ENCODE results near the gene SCARB2. TPM values are rescaled to one million over a fixed set of nuclear protein-coding genes. Genes with fewer than 3 reads are reported as not detected.

Gene SCARB2
- total RNA-seq, 1 donor from 2014 or later, result 172 TPM

GRCh38 chr4:76212851-76213414 lies 691 bp downstream of the SCARB2 start:
- Histone ChIP-seq H3K36me3 (ENCODE audit: insufficient read depth, low read length) (no peaks in the 10 kb centered on the region), H3K4me3 (ENCODE audit: insufficient read depth, low read depth, low read length) (peak overlapping the region; percentile 84), H3K9me3 (ENCODE audit: insufficient read depth, low read depth, low read length) (no peaks in the 10 kb centered on the region), H4K20me1 (ENCODE audit: insufficient read depth, low read length) (peaks cover 24% of the 10 kb centered on the region), H3K4me2 (ENCODE audit: low read length) (peak overlapping the region; percentile 99), H3K9ac (ENCODE audit: low read length) (peak overlapping the region; percentile 92), H2AFZ (ENCODE audit: low read depth, low read length) (peak overlapping the region; percentile 99), H3K27ac (ENCODE audit: low read depth, low read length) (peak overlapping the region; percentile 84), H3K27me3 (ENCODE audit: insufficient read depth, low read length) (no peaks in the 10 kb centered on the region), H3K79me2 (ENCODE audit: insufficient read depth, low read length) (peaks cover 59% of the 10 kb centered on the region), H3K4me1 (ENCODE audit: insufficient read depth, low read length) (peaks cover 31% of the 10 kb centered on the region)
- Mint-ChIP-seq H3K9me3 (ENCODE audit: unreplicated experiment) (no peaks in the 10 kb centered on the region), H3K27ac (ENCODE audit: unreplicated experiment) (peak overlapping the region; percentile 83), H3K4me3 (ENCODE audit: unreplicated experiment) (peak overlapping the region; percentile 94), H3K4me1 (ENCODE audit: low read depth, unreplicated experiment) (peaks cover 35% of the 10 kb centered on the region), H3K36me3 (ENCODE audit: low read depth, unreplicated experiment) (peaks cover 2% of the 10 kb centered on the region), H3K27me3 (ENCODE audit: low read depth, unreplicated experiment) (peaks cover 3% of the 10 kb centered on the region)
- TF ChIP-seq CTCF (IDR thresholded peaks at IDR 0.05; ENCODE audit: insufficient read depth, low read depth, low read length) (no peak), EZH2 (IDR thresholded peaks at IDR 0.05; ENCODE audit: insufficient read depth, low read length) (no peak)
- DNase-seq (ENCODE audit: low read depth), result peak; percentile 61
- no peak for FAIRE-seq

GRCh38 chr4:76211769-76212708 lies 1.6 kb downstream of the SCARB2 start:
- no peak for DNase-seq (ENCODE audit: low read depth)

More at GRCh38 chr4:76211769-76212708, 1.6 kb downstream of the SCARB2 start:
- no peak for TF ChIP-seq CTCF (IDR thresholded peaks at IDR 0.05; ENCODE audit: insufficient read depth, low read depth, low read length)
- TF ChIP-seq EZH2 (IDR thresholded peaks at IDR 0.05; ENCODE audit: insufficient read depth, low read length), result no peak
- Mint-ChIP-seq H3K36me3 (ENCODE audit: low read depth, unreplicated experiment) (peaks cover 2% of the 10 kb centered on the region), H3K9me3 (ENCODE audit: unreplicated experiment) (no peaks in the 10 kb centered on the region), H3K27ac (ENCODE audit: unreplicated experiment) (peak overlapping the region; percentile 42), H3K4me1 (ENCODE audit: low read depth, unreplicated experiment) (peaks cover 42% of the 10 kb centered on the region), H3K27me3 (ENCODE audit: low read depth, unreplicated experiment) (no peaks in the 10 kb centered on the region), H3K4me3 (ENCODE audit: unreplicated experiment) (peak overlapping the region; percentile 94)
- H3K79me2 ChIP-seq (ENCODE audit: insufficient read depth, low read length), result peaks cover 68% of the 10 kb centered on the region
- H3K9ac ChIP-seq (ENCODE audit: low read length), result peak overlapping the region; percentile 92
- peak overlapping the region; percentile 99 for H3K4me2 ChIP-seq (ENCODE audit: low read length)
- H3K36me3 ChIP-seq (ENCODE audit: insufficient read depth, low read length), result no peaks in the 10 kb centered on the region
- H3K9me3 ChIP-seq (ENCODE audit: insufficient read depth, low read depth, low read length), result no peaks in the 10 kb centered on the region
- peak overlapping the region; percentile 84 for H3K27ac ChIP-seq (ENCODE audit: low read depth, low read length)
- FAIRE-seq, result no peak
- H3K4me1 ChIP-seq (ENCODE audit: insufficient read depth, low read length), result peaks cover 31% of the 10 kb centered on the region
- no peaks in the 10 kb centered on the region for H3K27me3 ChIP-seq (ENCODE audit: insufficient read depth, low read length)
- H3K4me3 ChIP-seq (ENCODE audit: insufficient read depth, low read depth, low read length), result peak overlapping the region; percentile 84
- H2AFZ ChIP-seq (ENCODE audit: low read depth, low read length), result peak overlapping the region; percentile 99
- peaks cover 24% of the 10 kb centered on the region for H4K20me1 ChIP-seq (ENCODE audit: insufficient read depth, low read length)
